HepG2 (cell line): ENCODE data around the gene MAN2A2. TPM values are rescaled to one million over a fixed set of nuclear protein-coding genes. Genes with fewer than 3 reads are reported as not detected.

ENCODE experiments used
- ARNTL ChIP-seq: sonication (generic); formaldehyde crosslinking; IDR thresholded peaks from 2 replicates; pipeline ENCODE4 v1.4.0; 2020; ENCODE audit warnings: mild to moderate bottlenecking, missing genetic modification reagents
- CCDC6 ChIP-seq: sonication (generic); formaldehyde crosslinking; IDR thresholded peaks from 2 replicates; pipeline ENCODE4 v1.8.1; 2022; ENCODE audit warnings: mild to moderate bottlenecking, missing genetic modification reagents, moderate library complexity
- E2F5 ChIP-seq: sonication (generic); formaldehyde crosslinking; conservative IDR thresholded peaks from 2 replicates; pipeline ENCODE4 v1.4.0; 2020; ENCODE audit warnings: missing genetic modification reagents
- GLI4 ChIP-seq: sonication (generic); formaldehyde crosslinking; IDR thresholded peaks from 2 replicates; pipeline ENCODE4 v1.5.1; 2020; ENCODE audit warnings: missing genetic modification reagents, mild to moderate bottlenecking, moderate library complexity, borderline replicate concordance
- HMG20B ChIP-seq: conservative IDR thresholded peaks from 2 replicates; pipeline ENCODE4 v1.6.1; 2016; ENCODE audit warnings: missing genetic modification reagents, missing compliant biosample characterization
- PAXIP1 ChIP-seq: sonication (generic); formaldehyde crosslinking; conservative IDR thresholded peaks from 2 replicates; pipeline ENCODE4 v1.4.0; 2020; ENCODE audit warnings: mild to moderate bottlenecking, missing genetic modification reagents, moderate library complexity
- PRPF4 ChIP-seq: fragments of 200-400 bp; formaldehyde crosslinking; IDR thresholded peaks from 2 replicates; pipeline ENCODE4 v1.6.1; 2016; ENCODE audit warnings: low read length, low read depth; ENCODE audit not compliant: poor library complexity, severe bottlenecking
- SAFB2 ChIP-seq: sonication (generic); formaldehyde crosslinking; IDR thresholded peaks from 2 replicates; pipeline ENCODE4 v1.5.1; 2020; ENCODE audit warnings: missing genetic modification reagents, low read depth, mild to moderate bottlenecking, borderline replicate concordance
- SALL2 ChIP-seq: sonication (generic); formaldehyde crosslinking; IDR thresholded peaks from 2 replicates; pipeline ENCODE4 v1.8.1; 2023; ENCODE audit warnings: mild to moderate bottlenecking, missing genetic modification reagents, inconsistent platforms
- SMYD3 ChIP-seq: sonication (generic); formaldehyde crosslinking; IDR thresholded peaks from 2 replicates; pipeline ENCODE4 v1.8.1; 2023; ENCODE audit warnings: mild to moderate bottlenecking, missing genetic modification reagents
- TARDBP ChIP-seq: sonication (generic); formaldehyde crosslinking; IDR thresholded peaks from 2 replicates; pipeline ENCODE4 v1.8.0; 2022; ENCODE audit warnings: mild to moderate bottlenecking, missing genetic modification reagents
- ZC3H13 ChIP-seq: sonication (generic); formaldehyde crosslinking; IDR thresholded peaks from 2 replicates; pipeline ENCODE4 v1.8.1; 2023; ENCODE audit warnings: mild to moderate bottlenecking, missing genetic modification reagents, moderate library complexity
- ZNF251 ChIP-seq: sonication (generic); formaldehyde crosslinking; IDR thresholded peaks from 2 replicates; pipeline ENCODE4 v1.9.0; 2021; ENCODE audit warnings: mild to moderate bottlenecking, missing genetic modification reagents
- ZNF263 ChIP-seq: sonication (generic); formaldehyde crosslinking; IDR thresholded peaks from 2 replicates; pipeline ENCODE4 v1.4.0; 2020; ENCODE audit warnings: missing genetic modification reagents
- ZNF468 ChIP-seq: sonication (generic); formaldehyde crosslinking; IDR thresholded peaks from 2 replicates; pipeline ENCODE4 v1.8.0; 2022; ENCODE audit warnings: mild to moderate bottlenecking, moderate library complexity, missing genetic modification reagents
- ZNF7 ChIP-seq: IDR thresholded peaks from 2 replicates; pipeline ENCODE4 v1.6.1; 2016; ENCODE audit warnings: missing biosample characterization, missing genetic modification reagents
- polyA plus RNA-seq, 8 experiments: library from polyadenylated mRNA; depleted of rRNA in 3 of 8; stranded (reverse) in 7 of 8; unstranded in 1 of 8; fragments of >200 nt; fragmentation: Illumina TruSeq in 4 of 8; extraction: Trizol in 4 of 8; gene quantifications; 2 replicates each; pipeline versions ENCODE4 v1.2.1 to v1.2.3, GENCODE V29; 2011 to 2016; ENCODE audit warnings: low read depth in 4 of 8, missing spikeins in 1 of 8, mixed read lengths in 1 of 8; ENCODE audit not compliant: insufficient read depth in 1 of 8
- total RNA-seq, 5 experiments: library from RNA; depleted of rRNA; stranded (reverse); fragments of >200 nt; fragmentation: Illumina TruSeq; extraction: Trizol; gene quantifications; 2 replicates each; pipeline ENCODE4 v1.2.3, GENCODE V29; 2016; ENCODE audit warnings: low read depth in 1 of 5
- TF ChIP-seq, protein P1 (sequence below): IDR thresholded peaks from 2 replicates; pipeline ENCODE4 v1.6.1; 2016
- TF ChIP-seq, protein P2 (sequence below), 2 experiments: sonication (generic) in 1 of 2; formaldehyde crosslinking in 1 of 2; IDR thresholded peaks; 2 replicates each; pipeline versions ENCODE4 v1.4.0 to v1.6.1; 2018 to 2020; ENCODE audit warnings: missing genetic modification reagents in 2 of 2, borderline replicate concordance in 1 of 2, low read depth in 1 of 2, mild to moderate bottlenecking in 1 of 2, missing biosample characterization in 1 of 2
- TF ChIP-seq, protein P3 (sequence below): sonication (generic); formaldehyde crosslinking; IDR thresholded peaks from 2 replicates; pipeline ENCODE4 v1.4.0; 2020; ENCODE audit warnings: mild to moderate bottlenecking, missing genetic modification reagents
- TF ChIP-seq, protein P4 (sequence below): sonication (generic); formaldehyde crosslinking; IDR thresholded peaks from 2 replicates; pipeline ENCODE4 v1.8.1; 2023; ENCODE audit warnings: mild to moderate bottlenecking, moderate library complexity, missing genetic modification reagents

Gene MAN2A2
- total and polyA plus RNA-seq, 2 of the 13 experiments (the other 11 are each of a cell fraction or from before 2014, with no cell fraction given) = 17.5 to 51.5 TPM

DNA sequence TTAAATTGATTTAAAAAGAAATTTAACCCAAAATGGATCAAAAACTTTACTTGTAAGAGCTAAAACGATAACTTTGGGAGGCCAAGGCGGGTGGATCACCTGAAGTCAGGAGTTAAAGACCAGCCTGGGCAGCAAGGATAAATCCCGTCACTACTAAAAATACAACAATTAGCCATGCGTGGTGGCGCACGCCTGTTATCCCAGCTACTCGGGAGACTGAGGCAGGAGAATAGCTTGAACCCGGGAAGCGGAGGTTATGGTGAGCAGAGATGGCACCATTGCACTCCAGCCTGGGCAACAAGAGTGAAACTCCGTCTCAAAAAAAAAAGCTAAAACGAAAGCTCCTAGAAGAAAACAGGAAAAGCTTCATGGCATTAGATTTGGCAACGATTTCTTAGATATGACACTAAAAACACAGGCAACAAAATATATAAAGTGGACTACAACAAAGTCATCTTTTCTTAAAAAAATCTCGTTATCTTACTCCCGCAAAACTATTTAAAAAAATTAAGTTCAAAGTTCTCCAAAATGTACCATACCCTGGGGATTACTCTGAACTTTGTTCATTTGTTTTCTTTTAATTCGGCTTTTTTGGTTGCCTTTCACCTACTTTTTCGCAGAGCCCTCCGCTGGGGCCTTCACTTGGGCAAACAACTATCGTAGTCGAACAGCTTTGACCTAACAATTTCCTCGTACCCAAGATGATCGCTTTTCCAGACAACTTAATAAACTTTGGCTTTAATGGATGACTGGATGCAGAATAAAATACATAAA, 26.3 kb downstream of the MAN2A2 start (continued):
- TF ChIP-seq CCDC6 (CRISPR knock-in tag) (no peak), ARNTL (no peak), GLI4 (no peak), SMYD3 (CRISPR knock-in tag) (no peak), E2F5 (no peak), ZNF7 (CRISPR knock-in tag) (no peak), TARDBP (no peak), SALL2 (CRISPR knock-in tag) (no peak), ZC3H13 (CRISPR knock-in tag) (no peak), ZNF468 (no peak), HMG20B (CRISPR knock-in tag) (no peak), SAFB2 (no peak), PRPF4 (peak; percentile 54), ZNF251 (CRISPR knock-in tag) (no peak), ZNF263 (CRISPR knock-in tag) (no peak), PAXIP1 (CRISPR knock-in tag) (peak; percentile 37; the same call in 1 of the 2 replicates)
- TF ChIP-seq, protein P1, sequence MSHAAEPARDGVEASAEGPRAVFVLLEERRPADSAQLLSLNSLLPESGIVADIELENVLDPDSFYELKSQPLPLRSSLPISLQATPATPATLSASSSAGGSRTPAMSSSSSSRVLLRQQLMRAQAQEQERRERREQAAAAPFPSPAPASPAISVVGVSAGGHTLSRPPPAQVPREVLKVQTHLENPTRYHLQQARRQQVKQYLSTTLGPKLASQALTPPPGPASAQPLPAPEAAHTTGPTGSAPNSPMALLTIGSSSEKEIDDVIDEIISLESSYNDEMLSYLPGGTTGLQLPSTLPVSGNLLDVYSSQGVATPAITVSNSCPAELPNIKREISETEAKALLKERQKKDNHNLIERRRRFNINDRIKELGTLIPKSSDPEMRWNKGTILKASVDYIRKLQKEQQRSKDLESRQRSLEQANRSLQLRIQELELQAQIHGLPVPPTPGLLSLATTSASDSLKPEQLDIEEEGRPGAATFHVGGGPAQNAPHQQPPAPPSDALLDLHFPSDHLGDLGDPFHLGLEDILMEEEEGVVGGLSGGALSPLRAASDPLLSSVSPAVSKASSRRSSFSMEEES (CRISPR knock-in tag) = no peak
- TF ChIP-seq, protein P2, sequence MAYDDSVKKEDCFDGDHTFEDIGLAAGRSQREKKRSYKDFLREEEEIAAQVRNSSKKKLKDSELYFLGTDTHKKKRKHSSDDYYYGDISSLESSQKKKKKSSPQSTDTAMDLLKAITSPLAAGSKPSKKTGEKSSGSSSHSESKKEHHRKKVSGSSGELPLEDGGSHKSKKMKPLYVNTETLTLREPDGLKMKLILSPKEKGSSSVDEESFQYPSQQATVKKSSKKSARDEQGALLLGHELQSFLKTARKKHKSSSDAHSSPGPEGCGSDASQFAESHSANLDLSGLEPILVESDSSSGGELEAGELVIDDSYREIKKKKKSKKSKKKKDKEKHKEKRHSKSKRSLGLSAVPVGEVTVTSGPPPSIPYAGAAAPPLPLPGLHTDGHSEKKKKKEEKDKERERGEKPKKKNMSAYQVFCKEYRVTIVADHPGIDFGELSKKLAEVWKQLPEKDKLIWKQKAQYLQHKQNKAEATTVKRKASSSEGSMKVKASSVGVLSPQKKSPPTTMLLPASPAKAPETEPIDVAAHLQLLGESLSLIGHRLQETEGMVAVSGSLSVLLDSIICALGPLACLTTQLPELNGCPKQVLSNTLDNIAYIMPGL (CRISPR knock-in tag; IDR thresholded peaks at IDR 0.05; ENCODE audit: borderline replicate concordance in 1 of 2, low read depth in 1 of 2) = no peak
- TF ChIP-seq, protein P3, sequence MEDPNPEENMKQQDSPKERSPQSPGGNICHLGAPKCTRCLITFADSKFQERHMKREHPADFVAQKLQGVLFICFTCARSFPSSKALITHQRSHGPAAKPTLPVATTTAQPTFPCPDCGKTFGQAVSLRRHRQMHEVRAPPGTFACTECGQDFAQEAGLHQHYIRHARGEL (CRISPR knock-in tag) = no peak
- TF ChIP-seq, protein P4, sequence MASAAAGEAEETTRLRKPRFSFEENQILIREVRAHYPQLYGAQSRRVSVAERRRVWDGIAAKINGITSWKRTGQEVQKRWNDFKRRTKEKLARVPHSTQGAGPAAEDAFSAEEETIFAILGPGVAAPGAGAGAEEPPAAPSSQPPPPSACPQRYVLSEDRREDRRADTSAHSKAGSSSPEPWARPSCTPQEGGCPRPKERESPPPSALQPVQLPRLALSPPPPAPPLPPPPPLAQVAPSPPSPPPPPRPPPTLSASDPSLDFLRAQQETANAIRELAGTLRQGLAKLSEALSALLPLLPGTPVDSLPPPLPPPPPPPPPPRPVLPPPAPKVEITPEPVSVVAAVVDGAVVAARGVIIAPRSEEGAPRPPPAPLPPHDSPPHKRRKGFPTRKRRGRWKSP (CRISPR knock-in tag) = peak; percentile 1; the same call in 1 of the 2 replicates
